ENCODE measurements around the gene ALG1. TPM values are rescaled to one million over a fixed set of nuclear protein-coding genes. Genes with fewer than 3 reads are reported as not detected.
"Not testable (repeated sequence)": the region's sequence is repeated elsewhere in the genome, so short reads cannot be mapped to it uniquely, and the experiment has no call there.

ALG1 gene
- total RNA-seq, 1 experiment from 2014 or later = 22.2 TPM

GRCh38 chr16:5072334-5073278 is 963 bp downstream of the ALG1 start:
- no peak for DNase-seq (ENCODE audit: low read depth in 1 of 2, low spot score in 2 of 2)
- peak overlapping the region; percentile 77 for H3K4me3 ChIP-seq

GRCh38 chr16:5073279-5073629 is 1.6 kb downstream of the ALG1 start:
- Histone ChIP-seq H3K9me3 (replicated peaks) (no peaks in the 10 kb centered on the region), H3K4me1 (replicated peaks) (peaks cover 15% of the 10 kb centered on the region), H3K36me3 (peaks cover 35% of the 10 kb centered on the region), H3K27me3 (replicated peaks) (no peaks in the 10 kb centered on the region), H3K4me3 (no peak overlapping the region), H3K27ac (no peak overlapping the region)
- no peak for DNase-seq (ENCODE audit: low read depth in 1 of 2, low spot score in 2 of 2)

More at GRCh38 chr16:5072334-5073278, 963 bp downstream of the ALG1 start:
- peaks cover 6% of the 10 kb centered on the region; the same call in 1 of the 2 replicates for H3K27me3 ChIP-seq (replicated peaks)
- no peaks in the 10 kb centered on the region for H3K9me3 ChIP-seq (replicated peaks)
- peak overlapping the region; percentile 16 for H3K27ac ChIP-seq
- peaks cover 35% of the 10 kb centered on the region for H3K36me3 ChIP-seq
- peaks cover 15% of the 10 kb centered on the region for H3K4me1 ChIP-seq (replicated peaks)

GRCh38 chr16:5073771-5074170 is 2.1 kb downstream of the ALG1 start:
- not testable (repeated sequence) for H3K27me3 ChIP-seq (replicated peaks); H3K4me3 ChIP-seq; H3K27ac ChIP-seq; DNase-seq (ENCODE audit: low read depth in 1 of 2, low spot score in 2 of 2); H3K9me3 ChIP-seq (replicated peaks)
- H3K36me3 ChIP-seq = peaks cover 35% of the 10 kb centered on the region
- peaks cover 15% of the 10 kb centered on the region for H3K4me1 ChIP-seq (replicated peaks)

- no peaks in the 10 kb centered on the region for H3K27me3 ChIP-seq (replicated peaks)
- H3K27ac ChIP-seq = no peak overlapping the region
- peaks cover 15% of the 10 kb centered on the region for H3K4me1 ChIP-seq (replicated peaks)
- H3K36me3 ChIP-seq = peaks cover 35% of the 10 kb centered on the region
- DNase-seq (ENCODE audit: low read depth in 1 of 2, low spot score in 2 of 2) = no peak
- H3K9me3 ChIP-seq (replicated peaks) = no peaks in the 10 kb centered on the region
- H3K4me3 ChIP-seq = no peak overlapping the region
Observed at GRCh38 chr16:5075637-5076036, 4.0 kb downstream of the ALG1 start.

GRCh38 chr16:5077304-5077703 is 5.7 kb downstream of the ALG1 start:
- DNase-seq (ENCODE audit: low read depth in 1 of 2, low spot score in 2 of 2) = no peak
- H3K9me3 ChIP-seq (replicated peaks) = no peaks in the 10 kb centered on the region
- peaks cover 35% of the 10 kb centered on the region for H3K36me3 ChIP-seq
- no peak overlapping the region for H3K4me3 ChIP-seq
- no peak overlapping the region for H3K27ac ChIP-seq
- peaks cover 5% of the 10 kb centered on the region for H3K4me1 ChIP-seq (replicated peaks)
- H3K27me3 ChIP-seq (replicated peaks) = no peaks in the 10 kb centered on the region

- Histone ChIP-seq H3K27me3 (replicated peaks) (no peaks in the 10 kb centered on the region), H3K36me3 (peaks cover 28% of the 10 kb centered on the region), H3K4me3 (no peak overlapping the region), H3K27ac (no peak overlapping the region), H3K4me1 (replicated peaks) (no peaks in the 10 kb centered on the region), H3K9me3 (replicated peaks) (no peaks in the 10 kb centered on the region)
- DNase-seq (ENCODE audit: low read depth in 1 of 2, low spot score in 2 of 2) = no peak
Observed at GRCh38 chr16:5078626-5079025, 7.0 kb downstream of the ALG1 start.

GRCh38 chr16:5080461-5080860 is 8.8 kb downstream of the ALG1 start:
- H3K4me1 ChIP-seq (replicated peaks); H3K9me3 ChIP-seq (replicated peaks); DNase-seq (ENCODE audit: low read depth in 1 of 2, low spot score in 2 of 2); H3K27me3 ChIP-seq (replicated peaks); H3K4me3 ChIP-seq; H3K27ac ChIP-seq: not testable (repeated sequence)
- H3K36me3 ChIP-seq = peaks cover 17% of the 10 kb centered on the region

GRCh38 chr16:5080996-5081395 is 9.4 kb downstream of the ALG1 start:
- H3K36me3 ChIP-seq = peaks cover 12% of the 10 kb centered on the region
- not testable (repeated sequence) for H3K9me3 ChIP-seq (replicated peaks); H3K4me3 ChIP-seq; H3K4me1 ChIP-seq (replicated peaks); H3K27ac ChIP-seq; DNase-seq (ENCODE audit: low read depth in 1 of 2, low spot score in 2 of 2); H3K27me3 ChIP-seq (replicated peaks)

- H3K9me3 ChIP-seq (replicated peaks); DNase-seq (ENCODE audit: low read depth in 1 of 2, low spot score in 2 of 2); H3K27me3 ChIP-seq (replicated peaks); H3K27ac ChIP-seq; H3K36me3 ChIP-seq; H3K4me3 ChIP-seq; H3K4me1 ChIP-seq (replicated peaks): not testable (repeated sequence)
Observed at GRCh38 chr16:5083646-5084045, 12.0 kb downstream of the ALG1 start.

GRCh38 chr16:5084099-5084731 is 12.6 kb downstream of the ALG1 start:
- H3K36me3 ChIP-seq; DNase-seq (ENCODE audit: low read depth in 1 of 2, low spot score in 2 of 2); H3K4me1 ChIP-seq (replicated peaks); H3K9me3 ChIP-seq (replicated peaks); H3K27me3 ChIP-seq (replicated peaks); H3K4me3 ChIP-seq; H3K27ac ChIP-seq: not testable (repeated sequence)

GRCh38 chr16:5084802-5085201 is 13.2 kb downstream of the ALG1 start:
- H3K4me3 ChIP-seq; H3K9me3 ChIP-seq (replicated peaks); H3K4me1 ChIP-seq (replicated peaks); H3K27ac ChIP-seq; H3K27me3 ChIP-seq (replicated peaks); H3K36me3 ChIP-seq: not testable (repeated sequence)
- peak in 1 of 2 experiments; percentile 61 for DNase-seq (ENCODE audit: low read depth in 1 of 2, low spot score in 2 of 2)

- not testable (repeated sequence) for DNase-seq (ENCODE audit: low read depth in 1 of 2, low spot score in 2 of 2); H3K9me3 ChIP-seq (replicated peaks); H3K4me3 ChIP-seq; H3K36me3 ChIP-seq; H3K27me3 ChIP-seq (replicated peaks); H3K27ac ChIP-seq; H3K4me1 ChIP-seq (replicated peaks)
Observed at GRCh38 chr16:5085716-5086115, 14.1 kb downstream of the ALG1 start.

GRCh38 chr16:5088086-5088790 is 16.6 kb downstream of the ALG1 start:
- H3K36me3 ChIP-seq; H3K4me3 ChIP-seq; H3K27me3 ChIP-seq (replicated peaks); H3K4me1 ChIP-seq (replicated peaks); DNase-seq (ENCODE audit: low read depth in 1 of 2, low spot score in 2 of 2); H3K9me3 ChIP-seq (replicated peaks); H3K27ac ChIP-seq: not testable (repeated sequence)

GRCh38 chr16:5088936-5089335 is 17.3 kb downstream of the ALG1 start:
- not testable (repeated sequence) for H3K27me3 ChIP-seq (replicated peaks); H3K4me3 ChIP-seq; H3K4me1 ChIP-seq (replicated peaks); DNase-seq (ENCODE audit: low read depth in 1 of 2, low spot score in 2 of 2); H3K27ac ChIP-seq; H3K36me3 ChIP-seq; H3K9me3 ChIP-seq (replicated peaks)
